Prostate gland (tissue), 2 donors: ENCODE data around the gene C10orf88. TPM values are rescaled to one million over a fixed set of nuclear protein-coding genes. Genes with fewer than 3 reads are reported as not detected.

Experiments used
- DNase-seq: peaks from one replicate; pipeline ENCODE4 v3.0.0-alpha.2; 2019; ENCODE audit warnings: low spot score
- H3K27ac ChIP-seq, 2 donors: fragments of 200-600 bp; sonication (generic); 2 replicates each; pipeline ENCODE4 v1.5.1; 2017 to 2019
- H3K27me3 ChIP-seq: fragments of 200-600 bp; sonication (generic); replicated peaks from 2 replicates; pipeline ENCODE4 v1.5.1; 2019; ENCODE audit not compliant: insufficient read depth
- H3K36me3 ChIP-seq, 2 donors: fragments of 200-600 bp; sonication (generic); 1 replicate in 1 of 2; 2 replicates in 1 of 2; pipeline versions ENCODE4 v1.5.1 to v1.8.1; 2017 to 2019
- H3K4me1 ChIP-seq: fragments of 200-600 bp; sonication (generic); replicated peaks from 2 replicates; pipeline ENCODE4 v1.5.1; 2019
- H3K4me3 ChIP-seq, 2 donors: fragments of 200-600 bp; sonication (generic); 2 replicates each; pipeline ENCODE4 v1.5.1; 2017 to 2019
- H3K9me3 ChIP-seq: fragments of 200-600 bp; sonication (generic); 2 replicates; pipeline ENCODE4 v1.5.1; 2017
- CTCF ChIP-seq, 4 experiments: fragments of 200-600 bp in 2 of 4; fragments of 450-650 bp in 2 of 4; sonication (generic) in 2 of 4; IDR thresholded peaks; 1 replicate in 3 of 4; 2 replicates in 1 of 4; pipeline ENCODE4 v1.5.1; 2016 to 2019; ENCODE audit warnings: antibody characterized with exemption in 4 of 4, mild to moderate bottlenecking in 2 of 4, moderate library complexity in 2 of 4
- POLR2A ChIP-seq: fragments of 450-650 bp; IDR thresholded peaks from one replicate; pipeline ENCODE4 v1.6.1; 2016; ENCODE audit warnings: antibody characterized with exemption, mild to moderate bottlenecking
- POLR2AphosphoS5 ChIP-seq: sonication (generic); formaldehyde crosslinking; IDR thresholded peaks from one replicate; pipeline ENCODE4 v1.6.1; 2017; ENCODE audit warnings: antibody characterized with exemption
- WGBS: methylation state at CpG from one replicate; pipeline ENCODE4 v1.1.5; 2018; 5-methylcytosine and 5-hydroxymethylcytosine counted together
- intact Hi-C: fragments of 100-400 bp; cut with DNase I; formaldehyde crosslinking; loops from one replicate; pipeline ENCODE4 v1.14.2; 2022
- total RNA-seq, 2 donors: library from RNA; depleted of rRNA; stranded (reverse); fragments of >200 nt; gene quantifications; one replicate each; pipeline ENCODE4 v1.1.0, GENCODE V29; 2016

The C10orf88 gene
- 10 to 100 TPM in 1 of 2 donors, 1 to 10 TPM in 1; 6.6 to 15.2 TPM for total RNA-seq

- Histone ChIP-seq H3K27ac (peak within 1 kb of the TSS; percentile 54 to 71), H3K9me3 (no peaks in the 10 kb centered on the region), H3K36me3 (no peaks in the 10 kb centered on the region), H3K27me3 (no peaks in the 10 kb centered on the region), H3K4me1 (no peaks in the 10 kb centered on the region), H3K4me3 (peak within 1 kb of the TSS; percentile 65 to 79)
- 6% methylated on average over 67 of the region's 77 CpGs for WGBS
- intact Hi-C loops: loop anchor here (2.0 kb wide), 1 partner anchor 55 kb away; the partner anchor contains the start of genes ACADSB and IKZF5
- peak; percentile 95 for DNase-seq
- peak; percentile 49 for TF ChIP-seq POLR2A
- peak in 1 of 4 experiments; percentile 19 for TF ChIP-seq CTCF (IDR thresholded peaks at IDR 0.05)
- peak; percentile 98 for TF ChIP-seq POLR2AphosphoS5
Measured at GRCh38 chr10:122953902-122954730, at the start of gene C10orf88. Gene C10orf88 (minus strand): TSS chr10:122954227. CDS start chr10:122954178, 49 bp downstream.

GRCh38 chr10:123001370-123001769, 47.3 kb upstream of the C10orf88 start:
- Histone ChIP-seq H3K4me3 (no peak overlapping the region), H3K4me1 (no peaks in the 10 kb centered on the region), H3K36me3 (no peaks in the 10 kb centered on the region), H3K27ac (no peak overlapping the region), H3K27me3 (no peaks in the 10 kb centered on the region), H3K9me3 (no peaks in the 10 kb centered on the region)
- intact Hi-C loops: no loop called here
- no peak for DNase-seq
- 100% methylated on average over 2 of the region's 2 CpGs for WGBS
- TF ChIP-seq POLR2A (no peak), CTCF (IDR thresholded peaks at IDR 0.05) (no peak), POLR2AphosphoS5 (no peak)

GRCh38 chr10:123000155-123000554, 46.1 kb upstream of the C10orf88 start:
- Histone ChIP-seq H3K27me3 (no peaks in the 10 kb centered on the region), H3K36me3 (peaks cover 0 to 2% of the 10 kb centered on the region in 2 donors), H3K9me3 (no peaks in the 10 kb centered on the region), H3K4me3 (no peak overlapping the region), H3K27ac (no peak overlapping the region), H3K4me1 (no peaks in the 10 kb centered on the region)
- no peak for TF ChIP-seq CTCF (IDR thresholded peaks at IDR 0.05)
- no peak for TF ChIP-seq POLR2AphosphoS5
- no peak for TF ChIP-seq POLR2A
- intact Hi-C loops: no loop called here
- WGBS: 80% methylated on average over 3 of the region's 3 CpGs
- no peak for DNase-seq

GRCh38 chr10:122999347-122999746, 45.3 kb upstream of the C10orf88 start:
- H3K4me1 ChIP-seq: no peaks in the 10 kb centered on the region
- intact Hi-C loops: no loop called here
- WGBS: 55% methylated on average over 3 of the region's 3 CpGs
- H3K27me3 ChIP-seq: no peaks in the 10 kb centered on the region
- no peaks in the 10 kb centered on the region for H3K9me3 ChIP-seq
- TF ChIP-seq POLR2AphosphoS5 (no peak), POLR2A (no peak), CTCF (IDR thresholded peaks at IDR 0.05) (no peak)
- H3K36me3 ChIP-seq: peaks cover 0 to 3% of the 10 kb centered on the region in 2 donors
- no peak overlapping the region for H3K27ac ChIP-seq
- H3K4me3 ChIP-seq: no peak overlapping the region
- DNase-seq: no peak

GRCh38 chr10:122998934-122999333, 44.9 kb upstream of the C10orf88 start:
- no peak for DNase-seq
- WGBS: 97% methylated on average over 3 of the region's 3 CpGs
- Histone ChIP-seq H3K36me3 (peaks cover 0 to 3% of the 10 kb centered on the region in 2 donors), H3K4me3 (no peak overlapping the region), H3K4me1 (no peaks in the 10 kb centered on the region), H3K27me3 (no peaks in the 10 kb centered on the region), H3K9me3 (no peaks in the 10 kb centered on the region), H3K27ac (no peak overlapping the region)
- intact Hi-C loops: no loop called here
- TF ChIP-seq POLR2A: no peak
- TF ChIP-seq POLR2AphosphoS5: no peak
